HEK293 (cell line): Measurements from ENCODE around the gene N4BP3.

Experiments
- BCL6B ChIP-seq: fragments of 450-650 bp; formaldehyde crosslinking; IDR thresholded peaks from 2 replicates; pipeline ENCODE4 v1.5.1; 2017; ENCODE audit warnings: missing biosample characterization, missing genetic modification characterization
- CTCF ChIP-seq: fragments of 450-650 bp; formaldehyde crosslinking; IDR thresholded peaks from 2 replicates; pipeline ENCODE4 v1.5.1; 2016; ENCODE audit warnings: missing biosample characterization, missing genetic modification characterization
- GLIS2 ChIP-seq: fragments of 450-650 bp; formaldehyde crosslinking; IDR thresholded peaks from 2 replicates; pipeline ENCODE4 v1.5.1; 2016; ENCODE audit warnings: missing biosample characterization, missing genetic modification characterization
- KLF1 ChIP-seq: fragments of 450-650 bp; formaldehyde crosslinking; IDR thresholded peaks from 2 replicates; pipeline ENCODE4 v1.5.1; 2016; ENCODE audit warnings: missing biosample characterization, missing genetic modification characterization
- KLF10 ChIP-seq: fragments of 450-650 bp; IDR thresholded peaks from 2 replicates; pipeline ENCODE4 v1.5.1; 2018; ENCODE audit warnings: missing biosample characterization, mild to moderate bottlenecking, missing genetic modification characterization
- KLF17 ChIP-seq: fragments of 450-650 bp; formaldehyde crosslinking; IDR thresholded peaks from 2 replicates; pipeline ENCODE4 v1.5.1; 2016; ENCODE audit warnings: missing biosample characterization, missing genetic modification characterization
- PRDM1 ChIP-seq: fragments of 450-650 bp; formaldehyde crosslinking; IDR thresholded peaks from 2 replicates; pipeline ENCODE4; 2016; ENCODE audit warnings: missing biosample characterization, missing genetic modification characterization
- SALL2 ChIP-seq: fragments of 450-650 bp; formaldehyde crosslinking; IDR thresholded peaks from 2 replicates; pipeline ENCODE4 v1.5.0; 2017; ENCODE audit warnings: missing biosample characterization, mild to moderate bottlenecking, missing genetic modification characterization, borderline replicate concordance
- TCF7L2 ChIP-seq: IDR thresholded peaks from 2 replicates; pipeline ENCODE4 v1.6.1; 2011; ENCODE audit warnings: low read depth, mild to moderate bottlenecking, inconsistent platforms, low read length, moderate library complexity, borderline replicate concordance
- ZBTB49 ChIP-seq: fragments of 450-650 bp; formaldehyde crosslinking; IDR thresholded peaks from 2 replicates; pipeline ENCODE4 v1.5.1; 2016; ENCODE audit warnings: missing biosample characterization, missing genetic modification characterization, low read depth
- ZBTB6 ChIP-seq: fragments of 450-650 bp; formaldehyde crosslinking; IDR thresholded peaks from 2 replicates; pipeline ENCODE4 v1.5.1; 2017; ENCODE audit warnings: missing biosample characterization, missing genetic modification characterization
- ZNF157 ChIP-seq: fragments of 450-650 bp; formaldehyde crosslinking; IDR thresholded peaks from 2 replicates; pipeline ENCODE4 v1.5.1; 2016; ENCODE audit warnings: missing biosample characterization, missing genetic modification characterization
- ZNF202 ChIP-seq: fragments of 450-650 bp; formaldehyde crosslinking; IDR thresholded peaks from 2 replicates; pipeline ENCODE4 v1.5.1; 2016; ENCODE audit warnings: missing biosample characterization, missing genetic modification characterization, borderline replicate concordance
- ZNF23 ChIP-seq: fragments of 450-650 bp; formaldehyde crosslinking; IDR thresholded peaks from 2 replicates; pipeline ENCODE4 v1.5.1; 2016; ENCODE audit warnings: missing biosample characterization, missing genetic modification characterization, borderline replicate concordance
- ZNF248 ChIP-seq: fragments of 450-650 bp; formaldehyde crosslinking; IDR thresholded peaks from 2 replicates; pipeline ENCODE4 v1.5.1; 2017; ENCODE audit warnings: missing biosample characterization, missing genetic modification characterization
- ZNF266 ChIP-seq: fragments of 450-650 bp; formaldehyde crosslinking; IDR thresholded peaks from 2 replicates; pipeline ENCODE4 v1.5.1; 2016; ENCODE audit warnings: missing biosample characterization, missing genetic modification characterization, low read depth
- ZNF311 ChIP-seq: fragments of 450-650 bp; formaldehyde crosslinking; IDR thresholded peaks from 2 replicates; pipeline ENCODE4 v1.5.1; 2017; ENCODE audit warnings: missing biosample characterization, missing genetic modification characterization, borderline replicate concordance
- ZNF350 ChIP-seq: fragments of 450-650 bp; formaldehyde crosslinking; IDR thresholded peaks from 2 replicates; pipeline ENCODE4 v1.5.0; 2017; ENCODE audit warnings: missing biosample characterization, mild to moderate bottlenecking, missing genetic modification characterization
- ZNF366 ChIP-seq: fragments of 450-650 bp; formaldehyde crosslinking; conservative IDR thresholded peaks from 2 replicates; pipeline ENCODE4 v1.5.1; 2016; ENCODE audit warnings: missing biosample characterization, missing genetic modification characterization
- ZNF423 ChIP-seq: fragments of 450-650 bp; formaldehyde crosslinking; IDR thresholded peaks from 2 replicates; pipeline ENCODE4 v1.5.1; 2016; ENCODE audit warnings: missing biosample characterization, missing genetic modification characterization
- ZNF518A ChIP-seq: fragments of 450-650 bp; formaldehyde crosslinking; conservative IDR thresholded peaks from 2 replicates; pipeline ENCODE4 v1.5.1; 2016; ENCODE audit warnings: low read depth, missing biosample characterization, missing genetic modification characterization
- ZNF561 ChIP-seq: fragments of 450-650 bp; IDR thresholded peaks from 2 replicates; pipeline ENCODE4 v1.5.1; 2018; ENCODE audit warnings: missing biosample characterization, missing genetic modification characterization, borderline replicate concordance
- ZNF580 ChIP-seq: fragments of 450-650 bp; formaldehyde crosslinking; IDR thresholded peaks from 2 replicates; pipeline ENCODE4 v1.5.1; 2016; ENCODE audit warnings: missing biosample characterization, missing genetic modification characterization

The N4BP3 gene

GRCh38 chr5:178145965-178146820, 32.9 kb downstream of the N4BP3 start (continued):
- TF ChIP-seq GLIS2 (tag by site-specific recombination) (peak; percentile 52; the same call in 1 of the 2 replicates), ZNF561 (no peak), ZNF23 (tag by site-specific recombination) (no peak), KLF17 (tag by site-specific recombination) (peak; percentile 38; the same call in 1 of the 2 replicates), ZNF518A (tag by site-specific recombination) (no peak), ZNF423 (tag by site-specific recombination) (no peak), CTCF (peak; percentile 69), ZNF248 (tag by site-specific recombination) (no peak), ZNF350 (no peak), TCF7L2 (no peak), KLF1 (tag by site-specific recombination) (peak; percentile 37; the same call in 1 of the 2 replicates), ZNF580 (tag by site-specific recombination) (no peak), BCL6B (tag by site-specific recombination) (no peak), SALL2 (tag by site-specific recombination) (no peak), ZNF366 (tag by site-specific recombination) (no peak), ZNF202 (tag by site-specific recombination) (no peak), ZNF157 (no peak), KLF10 (tag by site-specific recombination) (no peak), ZNF266 (no peak), ZBTB6 (tag by site-specific recombination) (no peak), ZBTB49 (tag by site-specific recombination) (no peak), ZNF311 (tag by site-specific recombination) (no peak), PRDM1 (tag by site-specific recombination) (no peak)
